ENCODE measurements around the gene RAD51B.

The RAD51B gene

DNA sequence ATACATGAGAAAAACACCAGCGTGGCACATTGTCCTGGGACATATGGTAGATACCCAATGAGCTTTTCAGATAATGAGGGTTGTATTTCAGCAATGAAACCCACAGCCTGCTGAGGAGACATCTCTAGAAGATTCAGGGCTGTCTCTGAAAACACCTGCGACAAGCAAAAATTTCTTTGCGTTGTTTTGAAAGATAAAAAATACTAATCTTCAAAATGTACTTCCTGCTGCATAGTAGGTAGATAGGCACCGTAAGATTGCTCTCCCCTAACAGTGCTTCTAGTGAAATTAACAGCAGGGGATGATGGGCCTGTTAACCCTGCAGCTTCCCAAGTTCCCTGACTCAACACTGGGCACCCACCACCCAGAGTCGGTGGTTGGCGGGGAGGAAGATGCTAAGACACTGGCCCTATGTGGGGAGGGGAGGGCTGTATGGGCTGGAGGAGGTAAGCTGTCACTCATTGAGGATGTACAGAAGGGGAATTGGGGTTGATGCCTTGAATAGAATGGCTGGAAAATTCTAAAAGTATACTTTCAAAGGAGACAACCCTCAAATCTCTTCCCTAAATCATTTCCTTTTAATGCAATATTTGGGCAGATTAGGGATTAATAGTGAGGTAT, 953.3 kb downstream of the RAD51B start:
- peak in 1 of 2 experiments; percentile 15 for DNase-seq

DNA sequence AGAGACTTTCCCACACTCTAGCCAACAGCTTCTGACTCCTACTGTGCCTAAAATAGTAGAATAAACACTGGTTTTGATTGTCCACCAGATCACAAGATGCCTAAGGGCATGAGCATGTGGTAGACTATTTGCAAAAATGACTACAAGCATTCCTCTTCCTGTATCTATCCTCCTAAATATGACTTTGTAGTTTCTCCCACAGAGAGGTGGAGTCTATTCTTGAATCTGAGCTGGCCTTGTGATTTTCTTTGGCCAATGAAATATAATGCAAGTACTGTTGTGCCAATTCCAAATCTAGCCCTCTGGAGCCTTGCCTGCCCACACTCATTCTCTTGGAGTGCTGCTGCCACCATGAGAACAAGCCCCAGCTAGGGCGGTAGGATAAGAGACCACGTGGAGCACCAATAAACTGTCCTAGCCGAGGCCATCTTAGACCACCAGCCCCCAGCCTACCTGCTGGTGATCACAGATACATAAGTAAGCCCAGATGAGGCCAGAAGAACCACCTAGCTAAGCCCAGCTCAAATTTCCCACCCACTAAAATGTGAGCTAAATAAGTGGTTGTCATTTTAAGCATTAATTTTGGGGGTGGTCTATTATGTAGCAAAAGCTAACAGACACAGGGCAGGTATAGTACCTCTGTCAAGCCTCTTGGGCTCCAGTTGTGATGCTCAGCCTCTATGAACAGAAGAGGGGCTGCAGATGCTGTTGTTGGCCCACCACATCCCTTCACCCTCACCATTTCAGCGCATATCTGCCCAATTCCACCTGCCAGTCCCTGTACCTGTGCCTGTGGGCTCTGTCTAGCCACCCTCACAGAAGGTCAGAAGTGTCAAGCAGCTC, 955.4 kb downstream of the RAD51B start:
- peak in 1 of 2 experiments; percentile 11 for DNase-seq

DNA sequence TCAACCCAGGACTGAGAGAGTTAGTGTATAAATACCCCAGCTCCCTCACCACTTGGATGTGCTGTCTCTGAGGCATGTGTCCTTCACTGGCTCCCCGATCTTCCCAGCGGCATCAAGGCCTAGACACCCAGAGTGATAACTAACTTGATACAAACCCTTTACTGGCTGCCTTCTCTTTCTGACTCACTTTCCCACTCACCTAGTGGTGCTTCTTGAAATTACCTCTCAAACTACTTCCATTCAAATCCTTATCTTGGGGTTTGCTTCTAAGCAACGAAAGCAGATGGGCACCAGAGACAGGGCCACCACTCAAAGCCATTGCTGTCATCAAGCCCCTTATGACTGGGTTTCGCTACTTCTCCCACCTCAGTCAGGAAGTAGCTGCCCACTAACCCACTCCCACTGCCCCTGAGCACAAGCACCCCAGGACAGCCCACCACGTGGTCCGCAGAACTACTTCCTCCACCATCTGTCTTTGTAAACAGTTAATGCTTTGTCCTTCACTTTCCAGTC, 956.1 kb downstream of the RAD51B start:
- no peak for DNase-seq

DNA sequence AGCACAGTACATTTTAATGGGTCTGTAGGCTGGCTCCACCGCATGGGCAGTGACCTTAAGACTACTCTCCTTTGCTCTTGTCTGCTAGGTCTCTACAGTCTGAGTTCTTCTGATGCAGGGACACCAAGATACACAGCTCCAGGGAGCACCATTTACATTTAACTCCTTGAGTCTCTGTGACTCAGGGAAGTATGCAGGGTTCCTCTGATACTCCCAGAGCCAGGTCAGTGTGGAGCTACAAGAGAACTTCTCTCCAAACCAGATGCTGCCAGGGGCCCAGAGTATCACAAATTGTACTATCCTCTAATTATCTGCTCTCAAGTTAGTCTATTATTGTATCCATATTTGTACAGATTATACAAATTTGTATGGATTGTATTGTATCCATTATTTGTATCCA, 958.1 kb downstream of the RAD51B start:
- peak in 1 of 2 experiments; percentile 12 for DNase-seq
